K562 (cell line): ENCODE measurements around the gene MAN2B1. TPM values are rescaled to one million over a fixed set of nuclear protein-coding genes. Genes with fewer than 3 reads are reported as not detected.

Experiments
- ATAC-seq: fragments of 200-7000 bp; cut with Tn5 transposase; 3 replicates; pipeline ENCODE4 v1.9.1; 2020; ENCODE audit warnings: moderate library complexity
- Bru-seq: library from RNA; stranded (reverse); fragments of 400-500 nt; gene quantifications from one replicate; lab custom pipeline; 2021; lab: Mats Ljungman, UMichigan
- BruChase-seq, 2 experiments: library from RNA; stranded (reverse); fragments of 400-500 nt; gene quantifications; one replicate each; lab custom pipeline; 2021; lab: Mats Ljungman, UMichigan
- BruUV-seq: library from RNA; stranded (reverse); fragments of 400-500 nt; replicated peaks from 2 replicates; lab custom pipeline; 2021; lab: Mats Ljungman, UMichigan
- CTCF ChIA-PET: fragments of 300-600 bp; formaldehyde crosslinking; extraction: SDS; loops from one replicate; lab custom pipeline; 2021; ENCODE audit warnings: low intra/inter-chr PET ratio; lab: Yijun Ruan, JAX
- POLR2A ChIA-PET: fragments of 300-600, 350-650 bp; sonication (Branson Sonifier 250); formaldehyde crosslinking; extraction: SDS; loops from one replicate; lab custom pipeline; 2021; ENCODE audit warnings: antibody characterized with exemption, inconsistent platforms; lab: Yijun Ruan, JAX
- DNase-seq, 4 experiments: peaks; one replicate each; pipeline versions ENCODE4 v3.0.0 to v3.0.0-alpha.2; 2011 to 2018; ENCODE audit warnings: low spot score in 3 of 4, mixed read lengths in 3 of 4; ENCODE audit errors: extremely low read depth in 1 of 4
- FAIRE-seq: peaks from 2 replicates; lab custom pipeline; 2011; peaks lifted over from hg19 to GRCh38; lab: Jason Lieb, UNC
- H2AFZ ChIP-seq: 2 replicates; pipeline ENCODE4 v1.6.0; 2011; ENCODE audit warnings: low read depth, low read length, control low read depth, inconsistent platforms
- H3K27ac ChIP-seq: fragments of 200-600 bp; 3 replicates; pipeline ENCODE4 v1.8.0; 2011; ENCODE audit warnings: low read depth, mild to moderate bottlenecking, control low read depth, inconsistent platforms, low read length, moderate library complexity, mixed read lengths; ENCODE audit errors: extremely low read depth
- H3K27me3 ChIP-seq, 2 experiments: fragments of 300-600 bp in 1 of 2; 2 replicates in 1 of 2; 3 replicates in 1 of 2; pipeline versions ENCODE4 v1.6.0 to v1.8.0; 2011; ENCODE audit warnings: inconsistent platforms in 2 of 2, low read length in 2 of 2, mild to moderate bottlenecking in 1 of 2, mixed read lengths in 1 of 2, moderate library complexity in 1 of 2; ENCODE audit not compliant: control insufficient read depth in 2 of 2, insufficient read depth in 2 of 2
- H3K36me3 ChIP-seq: fragments of 300-600 bp; 3 replicates; pipeline ENCODE4 v1.8.0; 2011; ENCODE audit warnings: mild to moderate bottlenecking, low read length, inconsistent platforms; ENCODE audit not compliant: control insufficient read depth, insufficient read depth
- H3K4me1 ChIP-seq, 2 experiments: fragments of 200-600 bp in 1 of 2; replicated peaks in 1 of 2; 2 replicates in 1 of 2; 3 replicates in 1 of 2; pipeline versions ENCODE4 v1.5.1 to v1.8.0; 2011; ENCODE audit warnings: inconsistent platforms in 2 of 2, low read length in 2 of 2, mild to moderate bottlenecking in 1 of 2, mixed read lengths in 1 of 2, moderate library complexity in 1 of 2; ENCODE audit not compliant: control insufficient read depth in 2 of 2, insufficient read depth in 2 of 2
- H3K4me2 ChIP-seq: 2 replicates; pipeline ENCODE4 v1.6.1; 2011; ENCODE audit warnings: low read length, control low read depth, inconsistent platforms, mixed read lengths; ENCODE audit not compliant: insufficient read depth
- H3K4me3 ChIP-seq: fragments of 200-600 bp; sonication (generic), shearing (Covaris generic); 2 replicates; pipeline ENCODE4 v1.5.1; 2016; ENCODE audit warnings: control low read depth, inconsistent platforms
- H3K79me2 ChIP-seq: fragments of 200-600 bp; 3 replicates; pipeline ENCODE4 v1.8.0; 2011; ENCODE audit warnings: low read length, inconsistent platforms; ENCODE audit not compliant: control insufficient read depth, insufficient read depth
- H3K9ac ChIP-seq, 2 experiments: 2 replicates each; pipeline versions ENCODE4 v1.6.0 to v1.6.1; 2011; ENCODE audit warnings: low read depth in 2 of 2, low read length in 2 of 2, control low read depth in 1 of 2, inconsistent platforms in 1 of 2, mild to moderate bottlenecking in 1 of 2, mixed read lengths in 1 of 2; ENCODE audit not compliant: insufficient read depth in 1 of 2
- H3K9me1 ChIP-seq: one replicate; pipeline ENCODE4 v1.6.0; 2011; ENCODE audit warnings: inconsistent platforms, mild to moderate bottlenecking, low read length, moderate library complexity; ENCODE audit not compliant: control insufficient read depth, insufficient read depth
- H3K9me3 ChIP-seq: replicated peaks from 2 replicates; pipeline ENCODE4 v1.5.1; 2011; ENCODE audit warnings: low read depth, low read length, inconsistent platforms; ENCODE audit not compliant: control insufficient read depth, insufficient read depth
- H4K20me1 ChIP-seq: replicated peaks from 2 replicates; pipeline ENCODE4 v1.6.1; 2011; ENCODE audit warnings: low read length, inconsistent platforms, mixed read lengths; ENCODE audit not compliant: control insufficient read depth, insufficient read depth
- ATF1 ChIP-seq, 2 experiments: fragments of 450-650 bp in 1 of 2; IDR thresholded peaks; 2 replicates each; pipeline ENCODE4 v1.6.1; 2016; ENCODE audit warnings: missing compliant biosample characterization in 1 of 2, missing genetic modification characterization in 1 of 2
- ERF ChIP-seq: fragments of 450-650 bp; formaldehyde crosslinking; IDR thresholded peaks from 2 replicates; pipeline ENCODE4 v1.4.0; 2020; ENCODE audit warnings: mild to moderate bottlenecking, mixed read lengths
- RBFOX2 ChIP-seq: fragments of 200-400 bp; formaldehyde crosslinking; IDR thresholded peaks from 2 replicates; pipeline ENCODE4 v1.6.1; 2017; ENCODE audit warnings: low read depth, mild to moderate bottlenecking, low read length, moderate library complexity
- ZNF197 ChIP-seq: fragments of 200-800 bp; sonication (Bioruptor generic); IDR thresholded peaks from 2 replicates; pipeline ENCODE4 v1.6.1; 2016; ENCODE audit warnings: low read depth, missing genetic modification characterization, missing compliant biosample characterization
- ZNF232 ChIP-seq: sonication (generic); formaldehyde crosslinking; IDR thresholded peaks from 2 replicates; pipeline ENCODE4 v1.8.0; 2022; ENCODE audit warnings: mild to moderate bottlenecking, missing genetic modification reagents
- ZNF324 ChIP-seq: fragments of 250-450 bp; sonication (Bioruptor Pico); IDR thresholded peaks from 2 replicates; pipeline ENCODE4 v1.4.0; 2020; ENCODE audit warnings: mild to moderate bottlenecking
- ZNF436 ChIP-seq: fragments of 250-450, 450-650 bp; sonication (Bioruptor Pico); formaldehyde crosslinking; IDR thresholded peaks from 2 replicates; pipeline ENCODE4 v1.7.0; 2020; ENCODE audit warnings: mild to moderate bottlenecking
- WGBS: fragments of 100-300 bp; shearing (Covaris generic); methylation state at CpG from one replicate; pipeline ENCODE4 v1.1.6; 2016; ENCODE audit warnings: low coverage, mixed read lengths; ENCODE audit not compliant: insufficient coverage; ENCODE audit errors: missing lambda C conversion rate; 5-methylcytosine and 5-hydroxymethylcytosine counted together
- in situ Hi-C: fragments of 300-500 bp; cut with MboI; formaldehyde crosslinking; loops from 4 replicates; pipeline ENCODE4 v1.15.0; 2018; ENCODE audit warnings: inconsistent platforms, mixed read lengths
- intact Hi-C: fragments of 100-400 bp; cut with micrococcal nuclease; formaldehyde crosslinking; loops from 2 replicates; pipeline ENCODE4 v1.14.2; 2022
- long read RNA-seq, 3 experiments: library from polyadenylated mRNA in 2 of 3; library from RNA in 1 of 3; unstranded in 2 of 3; stranded (forward) in 1 of 3; transcript quantifications; one replicate each; pipeline ENCODE4 v2.0.0, GENCODE V29; 2019 to 2022
- polyA minus RNA-seq, 3 experiments: library from RNA; depleted of rRNA, polyadenylated mRNA; stranded (reverse); fragments of >200 nt; gene quantifications; 2 replicates each; pipeline ENCODE4 v1.2.3, GENCODE V29; 2011
- polyA plus RNA-seq, 8 experiments: library from polyadenylated mRNA; depleted of rRNA in 4 of 8; stranded (reverse) in 5 of 8; unstranded in 3 of 8; fragments of >200 nt; fragmentation: Nextera tagmentation in 2 of 8; fragmentation: Illumina TruSeq in 1 of 8; extraction: Ambion mirVana in 2 of 8; extraction: Trizol in 1 of 8; gene quantifications; 2 replicates each; pipeline versions ENCODE4 v1.2.1 to v1.2.3, GENCODE V29; 2011 to 2014; ENCODE audit warnings: inconsistent platforms in 1 of 8, missing spikeins in 1 of 8
- total RNA-seq, 7 experiments: library from RNA; depleted of rRNA in 6 of 7; stranded (reverse); fragments of >200 nt in 6 of 7; fragmentation: Illumina TruSeq in 2 of 7; extraction: Trizol in 2 of 7; gene quantifications; 2 replicates each; pipeline versions ENCODE4 v1.2.1 to v1.2.3, GENCODE V29; 2011 to 2021; ENCODE audit warnings: low replicate concordance in 1 of 7
- TF ChIP-seq, protein P1 (sequence below), 2 experiments: fragments of 450-650 bp; conservative IDR thresholded peaks; 2 replicates each; pipeline ENCODE4 v1.6.1; 2017; ENCODE audit warnings: mild to moderate bottlenecking in 2 of 2, moderate library complexity in 2 of 2
- TF ChIP-seq, protein P2 (sequence below): fragments of 450-650 bp; IDR thresholded peaks from 2 replicates; pipeline ENCODE4 v1.6.1; 2016; ENCODE audit warnings: borderline replicate concordance

MAN2B1 gene
- total RNA-seq (2011; cell fraction: chromatin; rRNA removed; ENCODE audit: low replicate concordance): 35.1 and 100 TPM in 2 replicates
- total RNA-seq (2011; cell fraction: nucleolus; rRNA removed): 56.7 and 73.5 TPM in 2 replicates
- total RNA-seq (2011; cell fraction: nucleoplasm; rRNA removed): 48.1 and 50.2 TPM in 2 replicates
- total RNA-seq (2014; rRNA removed) (19.3 and 21.6 TPM in 2 replicates), total RNA-seq (2014; rRNA removed; fragmentation: Illumina TruSeq; extraction: Trizol) (5.3 and 6.6 TPM in 2 replicates), total RNA-seq (2015; rRNA removed; fragmentation: Illumina TruSeq; extraction: Trizol) (10.1 and 11.6 TPM in 2 replicates), total RNA-seq (2021) (33.8 and 34.0 TPM in 2 replicates), polyA plus RNA-seq (2011; rRNA removed) (8.1 and 12.5 TPM in 2 replicates), polyA plus RNA-seq (2014; fragmentation: Illumina TruSeq; extraction: Trizol) (11.4 and 18.0 TPM in 2 replicates), polyA plus RNA-seq (2014; fragmentation: Nextera tagmentation; extraction: Ambion mirVana) (under 1 TPM; 0.59 to 0.63 TPM), polyA plus RNA-seq (2014; rRNA removed) (14.2 and 14.7 TPM in 2 replicates), polyA minus RNA-seq (2011; rRNA and poly(A)+ RNA removed) (5.9 and 7.1 TPM in 2 replicates), Bru-seq, nascent RNA (percentile 54 among the genes with signal in this experiment), BruChase-seq, experiment 1, labeled RNA remaining after a 2-hour chase (percentile 50 among the genes with signal in this experiment), BruChase-seq, experiment 2, labeled RNA remaining after a 6-hour chase (percentile 53 among the genes with signal in this experiment)
- polyA plus RNA-seq (2011; cell fraction: cytosol; rRNA removed): 14.8 and 16.0 TPM in 2 replicates
- polyA plus RNA-seq (2011; cell fraction: nucleus; rRNA removed): 28.1 and 46.7 TPM in 2 replicates
- 27.2 and 62.0 TPM in 2 replicates for polyA plus RNA-seq (2012)
- 16.4 and 27.7 TPM in 2 replicates for polyA minus RNA-seq (2011; cell fraction: cytosol; rRNA and poly(A)+ RNA removed)
- 15.1 and 18.4 TPM in 2 replicates for polyA minus RNA-seq (2011; cell fraction: nucleus; rRNA and poly(A)+ RNA removed)
- long read RNA-seq, experiment 1, transcript MAN2B1-203 (24 exons, 3,184 nt): major isoform, 11 of 82 reads
- long read RNA-seq, experiment 1, partial matches to known transcripts: 56 of 82 reads
- long read RNA-seq, experiment 1, other reads (novel, unspliced or antisense): 14 of 82 reads
- long read RNA-seq, experiment 2, transcript MAN2B1-203 (24 exons, 3,184 nt): major isoform, 14 of 31 reads
- long read RNA-seq, experiment 2, partial matches to known transcripts: 9 of 31 reads
- long read RNA-seq, experiment 2, other reads (novel, unspliced or antisense): 6 of 31 reads
- long read RNA-seq, experiment 3, transcript MAN2B1-203 (24 exons, 3,184 nt): major isoform, 5 of 11 reads
- long read RNA-seq, experiment 3, partial matches to known transcripts: 3 of 11 reads
- long read RNA-seq, experiment 3, other reads (novel, unspliced or antisense): 3 of 11 reads

DNA sequence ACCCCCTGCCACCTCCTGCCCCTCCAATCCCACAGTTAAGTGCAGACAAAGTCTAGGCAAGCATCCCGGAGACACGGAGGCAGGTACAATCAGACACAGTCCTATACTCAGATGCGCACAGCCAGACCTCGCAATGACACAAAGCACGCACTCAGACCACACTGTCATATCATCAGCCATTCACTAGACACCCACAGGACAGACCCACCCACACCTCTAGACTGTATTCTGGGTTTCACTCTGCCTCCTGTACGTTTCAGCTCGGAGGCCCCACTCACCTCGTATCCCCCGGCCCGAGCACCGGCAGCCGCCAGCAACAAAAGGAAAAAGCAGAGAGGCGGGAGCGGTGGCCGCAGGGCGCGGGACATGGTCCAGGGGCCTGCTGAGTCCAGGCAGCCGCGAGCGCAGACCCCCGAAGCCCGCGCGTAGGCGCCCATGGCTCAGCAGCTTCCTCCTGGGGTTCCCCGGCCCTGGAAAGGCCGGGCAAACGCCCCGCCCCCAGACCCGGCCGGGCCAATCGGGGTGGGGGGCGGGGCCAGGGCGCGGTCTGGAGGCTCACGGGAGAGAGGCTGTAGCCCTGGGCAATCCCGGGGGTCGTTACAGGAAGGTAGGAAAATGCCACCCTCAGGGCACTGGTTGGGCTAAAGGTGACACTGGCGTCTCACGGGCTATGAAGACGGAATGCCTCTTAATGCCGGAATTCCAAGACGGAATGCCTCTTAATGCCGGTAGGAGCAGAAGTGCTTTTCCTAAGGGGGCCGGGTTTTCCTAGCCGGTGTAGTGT lies at the start of gene MAN2B1, which contains the start of gene WDR83:
MAN2B1 (minus strand) TSS at position 478 of the 784 bp plus-strand sequence; CDS start at position 437, 41 bp downstream.
WDR83 (plus strand) TSS at position 543 of the 784 bp plus-strand sequence. CDS start 2,984 bp downstream, outside the sequence.
- H3K4me3 ChIP-seq: peak within 1 kb of the TSS; percentile 75
- H3K9me1 ChIP-seq: no peaks in the 10 kb centered on the region
- DNase-seq (peak; percentile 87 to 96 (median 94)), FAIRE-seq (peak; percentile 80), ATAC-seq (peak; percentile 88)
- H3K27me3 ChIP-seq: no peaks in the 10 kb centered on the region
- H2AFZ ChIP-seq: peak within 1 kb of the TSS; percentile 95
- ChIA-PET CTCF (no interaction called here), POLR2A (interaction anchor here (0.6 to 1.1 kb wide), 11 partner anchors 9 to 596 kb away, joined by 3 to 6 read pairs (median 4); partner anchors contain the start of genes ZNF490 and ZNF791)
- WGBS: 1% methylated on average over 42 of the region's 46 CpGs
- H3K79me2 ChIP-seq: peaks cover 34% of the 10 kb centered on the region
- peaks cover 27% of the 10 kb centered on the region; the same call in 2 of the 3 replicates for H3K36me3 ChIP-seq
- in situ Hi-C loops (no loop called here), intact Hi-C loops (no loop called here)
- H3K27ac ChIP-seq: peak within 1 kb of the TSS; percentile 62; the same call in 2 of the 3 replicates
- peak within 1 kb of the TSS; percentile 70 to 89 for H3K9ac ChIP-seq
- peak within 1 kb of the TSS; percentile 99 for H3K4me2 ChIP-seq
- H4K20me1 ChIP-seq: peaks cover 5% of the 10 kb centered on the region; the same call in 1 of the 2 replicates
- BruUV-seq: no TSS peak
- H3K4me1 ChIP-seq: peaks cover 18 to 54% of the 10 kb centered on the region in 2 experiments; a peak in 4 of 5 replicates
- H3K9me3 ChIP-seq: no peaks in the 10 kb centered on the region
- TF ChIP-seq, protein P1, sequence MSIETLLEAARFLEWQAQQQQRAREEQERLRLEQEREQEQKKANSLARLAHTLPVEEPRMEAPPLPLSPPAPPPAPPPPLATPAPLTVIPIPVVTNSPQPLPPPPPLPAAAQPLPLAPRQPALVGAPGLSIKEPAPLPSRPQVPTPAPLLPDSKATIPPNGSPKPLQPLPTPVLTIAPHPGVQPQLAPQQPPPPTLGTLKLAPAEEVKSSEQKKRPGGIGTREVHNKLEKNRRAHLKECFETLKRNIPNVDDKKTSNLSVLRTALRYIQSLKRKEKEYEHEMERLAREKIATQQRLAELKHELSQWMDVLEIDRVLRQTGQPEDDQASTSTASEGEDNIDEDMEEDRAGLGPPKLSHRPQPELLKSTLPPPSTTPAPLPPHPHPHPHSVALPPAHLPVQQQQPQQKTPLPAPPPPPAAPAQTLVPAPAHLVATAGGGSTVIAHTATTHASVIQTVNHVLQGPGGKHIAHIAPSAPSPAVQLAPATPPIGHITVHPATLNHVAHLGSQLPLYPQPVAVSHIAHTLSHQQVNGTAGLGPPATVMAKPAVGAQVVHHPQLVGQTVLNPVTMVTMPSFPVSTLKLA (conservative IDR thresholded peaks at IDR 0.05): peak in 1 of 2 experiments; percentile 47; a peak in 1 of 4 replicates
- TF ChIP-seq, protein P2, sequence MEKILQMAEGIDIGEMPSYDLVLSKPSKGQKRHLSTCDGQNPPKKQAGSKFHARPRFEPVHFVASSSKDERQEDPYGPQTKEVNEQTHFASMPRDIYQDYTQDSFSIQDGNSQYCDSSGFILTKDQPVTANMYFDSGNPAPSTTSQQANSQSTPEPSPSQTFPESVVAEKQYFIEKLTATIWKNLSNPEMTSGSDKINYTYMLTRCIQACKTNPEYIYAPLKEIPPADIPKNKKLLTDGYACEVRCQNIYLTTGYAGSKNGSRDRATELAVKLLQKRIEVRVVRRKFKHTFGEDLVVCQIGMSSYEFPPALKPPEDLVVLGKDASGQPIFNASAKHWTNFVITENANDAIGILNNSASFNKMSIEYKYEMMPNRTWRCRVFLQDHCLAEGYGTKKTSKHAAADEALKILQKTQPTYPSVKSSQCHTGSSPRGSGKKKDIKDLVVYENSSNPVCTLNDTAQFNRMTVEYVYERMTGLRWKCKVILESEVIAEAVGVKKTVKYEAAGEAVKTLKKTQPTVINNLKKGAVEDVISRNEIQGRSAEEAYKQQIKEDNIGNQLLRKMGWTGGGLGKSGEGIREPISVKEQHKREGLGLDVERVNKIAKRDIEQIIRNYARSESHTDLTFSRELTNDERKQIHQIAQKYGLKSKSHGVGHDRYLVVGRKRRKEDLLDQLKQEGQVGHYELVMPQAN: peak; percentile 46; the same call in 1 of the 2 replicates
- no peak for TF ChIP-seq ZNF324 (CRISPR knock-in tag)
- no peak for TF ChIP-seq ERF (CRISPR knock-in tag)
- no peak for TF ChIP-seq ZNF197 (CRISPR knock-in tag)
- TF ChIP-seq RBFOX2: peak; percentile 73
- TF ChIP-seq ZNF436 (CRISPR knock-in tag): 0 out of 2 replicates have a peak, but pooled peaks have one; percentile 20
- TF ChIP-seq ATF1 (CRISPR knock-in tag; IDR thresholded peaks at IDR 0.05): no peak
- TF ChIP-seq ATF1 (tag; IDR thresholded peaks at IDR 0.05): 0 out of 2 replicates have a peak, but pooled peaks have one; percentile 15
- TF ChIP-seq ZNF232 (CRISPR knock-in tag): no peak
